GM21786 (cell line): ENCODE data around the gene TM4SF4.

ENCODE experiments used
- ATAC-seq: cut with Tn5 transposase; IDR thresholded peaks from one replicate; pipeline ENCODE4 v1.9.1; 2021; ENCODE audit not compliant: unreplicated experiment

TM4SF4 gene

DNA sequence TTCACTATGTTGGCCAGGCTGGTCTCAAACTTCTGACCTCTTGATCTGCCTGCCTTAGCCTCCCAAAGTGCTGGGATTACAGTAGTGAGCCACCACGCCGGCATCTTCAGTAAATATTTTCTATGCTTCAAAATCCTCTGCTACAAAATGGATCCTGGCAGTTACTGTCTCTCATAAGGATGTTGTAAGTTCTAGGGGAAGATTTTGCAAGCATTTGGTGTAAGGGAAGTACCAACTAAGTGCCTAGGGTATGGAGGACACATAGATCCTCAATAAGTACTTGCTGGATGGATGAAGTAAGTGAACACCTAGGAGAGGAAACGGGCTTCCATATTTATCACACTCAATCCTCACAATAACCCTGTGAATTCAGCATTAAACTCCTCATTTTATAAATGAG lies 6.6 kb downstream of the TM4SF4 start:
- ATAC-seq = no peak

- no peak for ATAC-seq
Observed at GRCh38 chr3:149481491-149481890, 7.0 kb downstream of the TM4SF4 start.

- no peak for ATAC-seq
Observed at GRCh38 chr3:149486726-149487125, 12.2 kb downstream of the TM4SF4 start.

DNA sequence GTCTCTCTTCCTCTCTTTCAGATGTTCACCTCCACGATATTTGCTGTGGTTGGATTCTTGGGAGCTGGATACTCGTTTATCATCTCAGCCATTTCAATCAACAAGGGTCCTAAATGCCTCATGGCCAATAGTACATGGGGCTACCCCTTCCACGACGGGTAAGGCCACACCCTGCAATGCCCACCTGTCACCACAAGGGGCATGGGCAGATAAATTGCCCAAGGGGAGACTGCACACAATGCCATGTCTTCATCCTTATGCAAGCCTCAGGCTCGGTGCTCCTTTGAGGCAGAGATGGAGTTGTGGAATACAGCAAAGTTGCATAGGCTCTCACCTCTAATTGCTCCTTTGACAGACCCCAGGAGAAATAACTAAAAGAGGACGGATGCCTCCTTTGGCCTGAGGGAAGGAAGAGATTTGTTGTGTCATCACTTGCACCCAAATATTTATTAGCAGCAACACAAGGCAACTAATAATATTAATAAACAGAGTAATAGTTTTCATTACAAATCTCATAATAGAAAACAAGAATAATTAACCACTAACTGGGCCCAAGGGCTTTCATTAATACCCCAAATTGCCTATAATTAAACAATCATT lies 13.2 kb downstream of the TM4SF4 start:
- peak; percentile 74 for ATAC-seq

DNA sequence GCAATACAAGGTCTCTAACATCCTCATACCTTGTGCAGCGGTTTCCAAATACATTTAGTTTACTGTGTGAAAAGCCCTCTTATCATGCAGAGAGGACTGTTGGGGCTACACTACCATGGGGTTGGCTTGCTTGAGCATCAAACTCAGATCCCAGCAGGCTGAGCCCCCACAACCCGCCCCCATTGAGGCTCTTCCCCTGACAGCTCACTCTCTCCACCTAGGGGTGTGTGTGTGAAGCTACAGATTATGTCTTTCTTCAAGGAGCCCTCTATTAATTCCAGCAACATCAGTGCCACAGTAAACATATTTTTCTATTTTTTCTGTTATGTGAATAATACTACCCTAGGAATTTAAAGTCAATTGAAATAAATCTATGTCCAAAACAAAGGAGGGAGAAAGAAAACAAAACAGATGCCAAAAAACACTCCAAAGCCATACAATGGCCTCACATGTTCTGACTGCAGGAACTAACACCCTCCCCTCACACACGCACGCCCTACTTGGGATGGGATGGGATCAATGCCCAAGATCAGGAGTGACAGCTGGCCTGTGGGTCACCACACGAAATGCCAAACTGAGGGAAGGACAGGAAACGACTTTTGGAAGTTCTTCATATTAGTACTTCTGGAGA lies 14.7 kb downstream of the TM4SF4 start:
- ATAC-seq = no peak

DNA sequence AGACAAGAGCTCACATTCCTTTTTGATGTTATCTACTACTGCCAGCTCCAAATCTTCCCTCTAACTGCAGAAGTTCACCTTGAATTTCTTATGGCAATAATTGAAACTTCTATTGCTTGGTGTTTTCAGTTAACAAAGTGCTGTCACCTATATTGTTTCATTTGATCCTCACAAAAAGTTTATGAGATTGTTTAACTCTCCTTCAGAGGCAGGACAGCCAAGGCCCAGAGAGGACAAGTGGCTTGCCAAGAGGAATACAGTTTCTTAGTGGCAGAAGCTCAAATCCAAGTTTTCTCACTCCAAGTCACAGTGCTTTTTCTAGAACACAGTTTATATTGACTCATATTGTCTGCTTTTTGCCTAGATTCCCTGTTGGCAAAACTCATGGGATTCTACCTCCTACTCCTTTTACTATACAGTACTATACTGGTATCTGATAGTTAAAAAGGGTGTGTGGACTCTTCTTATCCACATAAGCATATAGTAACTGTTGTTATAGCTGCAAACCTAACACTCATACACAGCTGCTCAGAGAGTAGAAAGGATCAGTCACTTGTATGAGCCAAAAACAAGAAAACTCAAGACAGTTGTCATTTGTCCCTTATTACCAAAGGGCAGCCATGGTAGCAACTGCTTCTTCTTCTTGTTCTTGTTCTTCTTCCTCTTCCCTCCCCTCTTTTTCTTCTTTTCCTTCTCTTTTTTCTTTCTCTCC lies 15.9 kb downstream of the TM4SF4 start:
- ATAC-seq = no peak

- no peak for ATAC-seq
Observed at GRCh38 chr3:149493315-149494021, 19.0 kb downstream of the TM4SF4 start.

- peak; percentile 57 for ATAC-seq
Observed at GRCh38 chr3:149494022-149494758, 19.7 kb downstream of the TM4SF4 start.

DNA sequence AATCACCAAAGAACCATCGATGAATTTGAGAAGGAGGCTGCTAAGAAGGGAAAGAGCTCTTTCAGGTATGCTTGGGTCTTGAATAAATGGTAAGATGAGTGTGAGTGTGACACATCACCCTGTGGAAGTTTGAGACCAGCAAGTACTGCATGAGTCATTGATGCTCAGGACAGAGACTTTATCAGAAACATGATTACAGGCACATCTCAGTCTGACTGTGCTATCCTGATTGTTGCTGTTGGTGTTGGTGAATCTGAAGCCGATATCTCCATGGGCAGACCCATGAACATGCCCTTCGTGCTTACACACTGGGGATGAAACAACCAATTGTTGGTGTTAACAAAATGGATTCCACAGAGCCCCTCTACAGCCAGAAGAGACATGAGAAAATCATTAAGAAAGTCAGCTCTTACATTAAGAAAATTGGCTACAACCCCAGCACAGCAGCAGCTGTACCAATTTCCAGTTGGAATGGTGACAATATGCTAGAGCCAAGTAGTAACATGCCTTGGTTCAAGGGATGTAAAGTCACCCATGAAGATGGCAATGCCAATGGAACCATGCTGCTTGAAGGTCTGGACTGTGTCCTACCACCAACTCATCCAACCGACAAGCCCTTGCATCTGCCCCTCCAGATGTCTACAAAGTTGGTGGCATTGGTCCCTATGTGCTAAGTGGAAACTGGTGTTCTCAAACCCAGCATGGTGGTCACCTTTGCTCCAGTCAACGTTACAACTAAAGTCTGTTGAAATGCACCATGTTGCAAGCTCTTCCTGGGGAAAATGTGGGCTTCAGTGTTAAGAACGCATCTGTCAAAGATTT lies 20.5 kb downstream of the TM4SF4 start:
- no peak for ATAC-seq

DNA sequence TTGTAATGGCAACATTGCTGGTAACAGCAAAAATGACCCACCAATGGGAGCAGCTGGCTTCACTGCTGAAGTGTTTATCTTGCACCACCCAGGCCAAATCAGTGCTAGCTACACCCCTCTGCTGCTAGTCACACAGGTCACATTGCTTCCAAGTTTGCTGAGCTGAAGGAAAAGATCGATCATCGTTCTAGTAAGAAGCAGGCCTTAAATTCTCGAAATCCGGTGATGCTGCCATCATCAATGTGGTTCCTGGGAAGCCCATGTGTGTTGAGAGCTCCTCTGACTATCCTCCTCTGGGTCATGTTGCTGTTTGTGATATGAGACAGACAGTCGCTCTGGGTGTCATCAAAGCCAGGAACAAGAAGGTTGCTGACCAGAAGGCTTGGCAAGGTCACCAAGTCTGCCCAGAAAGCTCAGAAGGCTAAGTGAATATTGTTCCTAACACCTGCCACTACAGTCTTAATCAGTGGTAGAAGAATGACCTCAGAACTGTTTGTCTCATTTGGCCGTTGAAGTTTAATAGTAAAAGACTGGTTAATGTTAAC lies 21.2 kb downstream of the TM4SF4 start:
- ATAC-seq = no peak

GRCh38 chr3:149496891-149497290 lies 22.4 kb downstream of the TM4SF4 start:
- ATAC-seq = no peak

GRCh38 chr3:149497966-149498670 lies 23.6 kb downstream of the TM4SF4 start:
- no peak for ATAC-seq

- no peak for ATAC-seq
Observed at GRCh38 chr3:149501524-149501923, 27.0 kb downstream of the TM4SF4 start.

DNA sequence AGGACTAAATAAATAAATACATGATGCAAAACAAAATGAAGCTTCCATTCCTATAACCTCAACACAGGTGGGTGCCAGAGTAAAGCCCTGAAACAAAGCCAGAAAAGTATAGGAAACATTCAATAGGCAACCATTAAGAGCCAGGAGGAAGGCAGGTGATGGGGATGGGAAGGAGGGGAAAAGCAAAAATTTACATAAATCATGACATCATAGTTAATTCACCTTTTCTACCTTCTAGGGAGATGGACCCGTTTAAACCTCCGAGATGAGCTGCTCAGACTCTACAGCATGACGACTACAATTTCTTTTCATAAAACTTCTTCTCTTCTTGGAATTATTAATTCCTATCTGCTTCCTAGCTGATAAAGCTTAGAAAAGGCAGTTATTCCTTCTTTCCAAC lies 27.9 kb downstream of the TM4SF4 start:
- ATAC-seq = no peak

GRCh38 chr3:149506540-149506939 lies 32.0 kb downstream of the TM4SF4 start:
- no peak for ATAC-seq

GRCh38 chr3:149506965-149507364 lies 32.5 kb downstream of the TM4SF4 start:
- no peak for ATAC-seq

DNA sequence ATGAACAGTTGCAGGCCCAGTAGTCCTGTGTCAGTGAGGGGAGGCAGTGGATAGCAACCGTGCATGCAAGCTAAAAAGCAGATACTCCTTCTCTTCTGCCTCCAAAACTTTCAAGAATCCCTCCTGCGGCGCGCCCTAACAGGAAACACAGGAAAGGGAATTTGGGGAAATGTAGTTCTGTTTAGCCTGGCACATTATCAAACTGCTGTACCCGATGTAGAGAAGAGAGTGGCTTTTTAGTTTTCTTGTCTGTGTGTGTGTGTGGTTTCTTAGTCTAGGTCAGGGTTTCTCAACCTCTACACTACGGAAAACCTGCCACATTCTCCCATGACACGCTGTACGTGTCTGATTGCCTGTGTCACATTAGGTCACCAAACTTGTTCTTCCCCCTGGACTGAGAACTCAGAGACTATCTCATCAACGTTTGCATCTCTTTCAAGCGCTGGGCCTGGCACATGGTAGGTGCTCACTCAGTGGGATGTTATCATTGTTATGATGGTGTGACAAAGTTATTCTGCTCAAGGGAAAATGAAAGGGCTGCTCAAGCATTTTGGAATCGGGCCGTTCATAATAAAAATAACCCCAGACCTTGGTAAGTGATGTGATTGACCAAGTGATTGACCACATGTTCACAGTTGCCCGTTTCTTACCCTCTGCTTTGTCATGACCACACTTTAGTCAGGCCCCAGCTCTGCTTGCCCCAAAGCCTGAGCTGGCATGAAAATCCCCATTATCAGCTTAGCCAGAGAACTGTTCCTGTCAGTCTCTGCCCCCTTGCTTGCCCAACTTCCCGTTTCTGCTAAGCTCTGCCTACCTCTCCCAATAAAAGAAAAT lies 33.2 kb downstream of the TM4SF4 start:
- ATAC-seq = no peak

GRCh38 chr3:149509526-149509925 lies 35.0 kb downstream of the TM4SF4 start:
- ATAC-seq = no peak
